CD14-positive monocyte (primary cell): ENCODE data around the gene HOXD4. TPM values are rescaled to one million over a fixed set of nuclear protein-coding genes. Genes with fewer than 3 reads are reported as not detected.

Experiments
- DNase-seq, 3 donors: peaks; one replicate each; pipeline ENCODE4 v3.0.0-alpha.2; 2011 to 2022
- H2AFZ ChIP-seq: 2 replicates; pipeline ENCODE4 v1.6.0; 2012; ENCODE audit warnings: mild to moderate bottlenecking, low read depth, low read length, inconsistent platforms; ENCODE audit not compliant: insufficient read depth, poor library complexity, severe bottlenecking
- H3K27ac ChIP-seq, 2 donors: 1 replicate in 1 of 2; 2 replicates in 1 of 2; pipeline ENCODE4 v1.5.1; 2012 to 2013; ENCODE audit warnings: low read length in 2 of 2, control low read depth in 1 of 2, inconsistent platforms in 1 of 2, low read depth in 1 of 2, mild to moderate bottlenecking in 1 of 2
- H3K27me3 ChIP-seq, 2 donors: one replicate each; pipeline versions ENCODE4 v1.6.0 to v1.6.1; 2011 to 2013; ENCODE audit warnings: low read length in 2 of 2; ENCODE audit not compliant: control insufficient read depth in 2 of 2, insufficient read depth in 2 of 2
- H3K36me3 ChIP-seq, 2 donors: replicated peaks in 1 of 2; 1 replicate in 1 of 2; 2 replicates in 1 of 2; pipeline versions ENCODE4 v1.5.1 to v1.6.1; 2012 to 2013; ENCODE audit warnings: low read length in 2 of 2, control low read depth in 1 of 2, inconsistent platforms in 1 of 2, mild to moderate bottlenecking in 1 of 2; ENCODE audit not compliant: insufficient read depth in 2 of 2, control insufficient read depth in 1 of 2
- H3K4me1 ChIP-seq, 2 donors: 1 replicate in 1 of 2; 2 replicates in 1 of 2; pipeline versions ENCODE4 v1.5.1 to v1.6.1; 2012 to 2013; ENCODE audit warnings: low read length in 2 of 2, control low read depth in 1 of 2, inconsistent platforms in 1 of 2, mild to moderate bottlenecking in 1 of 2, moderate library complexity in 1 of 2; ENCODE audit not compliant: insufficient read depth in 2 of 2, control insufficient read depth in 1 of 2
- H3K4me2 ChIP-seq: replicated peaks from 2 replicates; pipeline ENCODE3; 2012; ENCODE audit warnings: low read length, moderate library complexity, mild to moderate bottlenecking; ENCODE audit not compliant: poor library complexity, severe bottlenecking; ENCODE audit errors: extremely low read depth
- H3K4me3 ChIP-seq, 3 experiments: fragments of 200-600 bp in 1 of 3; sonication (generic) in 1 of 3; replicated peaks in 1 of 3; 1 replicate in 2 of 3; 2 replicates in 1 of 3; pipeline ENCODE4 v1.5.1; 2011 to 2013; ENCODE audit warnings: low read length in 3 of 3, mild to moderate bottlenecking in 3 of 3, control low read depth in 2 of 3, low read depth in 2 of 3, inconsistent platforms in 1 of 3, moderate library complexity in 1 of 3
- H3K79me2 ChIP-seq: 2 replicates; pipeline ENCODE4 v1.6.0; 2012; ENCODE audit warnings: mild to moderate bottlenecking, control low read depth, inconsistent platforms, low read length, moderate library complexity; ENCODE audit not compliant: insufficient read depth
- H3K9ac ChIP-seq: 2 replicates; pipeline ENCODE4 v1.6.0; 2017; ENCODE audit warnings: low read length, mild to moderate bottlenecking; ENCODE audit not compliant: insufficient read depth, poor library complexity, severe bottlenecking
- H3K9me3 ChIP-seq, 2 donors: replicated peaks in 1 of 2; 1 replicate in 1 of 2; 2 replicates in 1 of 2; pipeline versions ENCODE4 v1.5.1 to v1.6.1; 2012 to 2013; ENCODE audit warnings: low read length in 2 of 2, control low read depth in 1 of 2; ENCODE audit not compliant: control insufficient read depth in 1 of 2, insufficient read depth in 1 of 2
- H4K20me1 ChIP-seq: 2 replicates; pipeline ENCODE4 v1.6.0; 2012; ENCODE audit warnings: mild to moderate bottlenecking, low read length, control low read depth, moderate library complexity; ENCODE audit not compliant: insufficient read depth
- H3K27ac Mint-ChIP-seq, 7 donors: one replicate each; pipeline ENCODE4 v1.8.0; 2020; ENCODE audit warnings: mild to moderate bottlenecking in 7 of 7, mixed read lengths in 7 of 7, moderate library complexity in 6 of 7, inconsistent platforms in 2 of 7
- H3K27me3 Mint-ChIP-seq, 3 donors: one replicate each; pipeline ENCODE4 v1.8.0; 2021 to 2022; ENCODE audit warnings: low read depth in 3 of 3, mild to moderate bottlenecking in 3 of 3, mixed read lengths in 3 of 3, moderate library complexity in 3 of 3, inconsistent platforms in 1 of 3
- H3K36me3 Mint-ChIP-seq, 2 donors: one replicate each; pipeline ENCODE4 v1.8.0; 2020; ENCODE audit warnings: mixed read lengths in 2 of 2, inconsistent platforms in 1 of 2, mild to moderate bottlenecking in 1 of 2
- H3K4me1 Mint-ChIP-seq: one replicate; pipeline ENCODE4 v1.8.0; 2020; ENCODE audit warnings: mild to moderate bottlenecking, mixed read lengths
- H3K4me3 Mint-ChIP-seq, 2 donors: one replicate each; pipeline ENCODE4 v1.8.0; 2020; ENCODE audit warnings: mild to moderate bottlenecking in 2 of 2, mixed read lengths in 2 of 2, moderate library complexity in 1 of 2
- H3K9me3 Mint-ChIP-seq, 7 donors: one replicate each; pipeline ENCODE4 v1.8.0; 2020 to 2022; ENCODE audit warnings: mixed read lengths in 7 of 7, mild to moderate bottlenecking in 6 of 7, moderate library complexity in 6 of 7, inconsistent platforms in 2 of 7
- WGBS: methylation state at CpG from one replicate; pipeline ENCODE4 v1.1.5; 2013; ENCODE audit warnings: missing lambda C conversion rate; ENCODE audit not compliant: insufficient coverage; 5-methylcytosine and 5-hydroxymethylcytosine counted together
- intact Hi-C, 2 donors: fragments of 100-400 bp; cut with micrococcal nuclease; formaldehyde crosslinking; loops; one replicate each; pipeline versions ENCODE4 v1.15.0 to v1.15.1; 2023
- polyA plus RNA-seq, 3 donors: library from polyadenylated mRNA; depleted of rRNA in 1 of 3; unstranded in 2 of 3; stranded (reverse) in 1 of 3; fragments of 300-500 nt in 2 of 3; fragments of >200 nt in 1 of 3; fragmentation: Illumina TruSeq in 2 of 3; gene quantifications; 1 replicate in 2 of 3; 2 replicates in 1 of 3; pipeline ENCODE4 v1.2.3, GENCODE V29; 2012 to 2021
- TF ChIP-seq, protein P1 (sequence below): fragments of 200-600 bp; IDR thresholded peaks from one replicate; pipeline ENCODE4 v1.8.0; 2022; ENCODE audit warnings: antibody characterized with exemption, mild to moderate bottlenecking

The HOXD4 gene
- polyA plus RNA-seq, 3 donors, result not detected

DNA sequence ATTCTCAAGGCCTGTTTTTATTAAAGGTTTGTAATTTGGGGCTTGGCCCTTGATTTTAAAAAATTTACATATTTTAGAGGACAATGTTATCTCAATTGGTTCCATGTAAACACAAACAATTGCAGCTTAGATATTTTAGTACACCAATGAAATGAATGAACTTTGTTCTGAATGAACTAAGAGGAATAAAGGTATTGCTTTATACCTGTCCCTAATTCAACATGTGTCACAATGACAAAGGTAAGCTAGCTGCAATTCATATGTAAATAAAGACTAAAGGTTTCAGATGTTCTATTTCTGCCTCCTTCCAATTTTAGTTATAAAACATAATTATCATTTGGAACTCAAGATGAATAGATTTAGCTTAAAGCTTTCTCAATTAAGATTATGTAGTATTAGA is 48.6 kb downstream of the HOXD4 start:
- intact Hi-C loops, result no loop called here
- no peak for DNase-seq

DNA sequence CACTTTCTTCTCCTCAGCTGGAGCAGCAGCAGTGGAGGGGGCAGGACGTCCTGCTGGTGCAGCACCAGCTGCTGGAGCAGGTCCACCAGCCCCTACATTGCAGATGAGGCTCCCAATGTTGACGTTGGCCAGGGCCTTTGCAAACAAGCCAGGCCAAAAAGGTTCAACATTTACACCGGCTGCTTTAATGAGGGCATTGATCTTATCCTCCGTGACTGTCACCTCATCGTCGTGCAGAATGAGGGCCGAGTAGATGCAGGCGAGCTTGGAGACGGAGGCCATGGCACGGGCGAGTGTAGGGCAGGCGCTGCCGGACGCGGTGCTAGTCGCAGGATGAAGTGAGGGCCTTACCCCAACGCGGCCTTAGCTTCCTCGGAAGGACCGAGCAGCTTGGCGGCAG is 49.6 kb downstream of the HOXD4 start:
- no peak for DNase-seq
- Histone ChIP-seq H3K9me3 (no peaks in the 10 kb centered on the region), H3K4me1 (no peaks in the 10 kb centered on the region), H3K9ac (no peak overlapping the region), H3K4me3 (no peak overlapping the region), H3K79me2 (no peaks in the 10 kb centered on the region), H4K20me1 (no peaks in the 10 kb centered on the region), H2AFZ (no peak overlapping the region), H3K27me3 (peaks cover 7% of the 10 kb centered on the region in 2 donors), H3K36me3 (no peaks in the 10 kb centered on the region), H3K4me2 (no peak overlapping the region), H3K27ac (no peak overlapping the region)
- intact Hi-C loops, result no loop called here
- H3K4me1 Mint-ChIP-seq, result no peaks in the 10 kb centered on the region
- no peaks in the 10 kb centered on the region for H3K36me3 Mint-ChIP-seq
- peak overlapping the region in 1 of 2 donors; percentile 16 for H3K4me3 Mint-ChIP-seq
- peaks cover 0 to 9% (median 5%) of the 10 kb centered on the region in 7 donors for H3K9me3 Mint-ChIP-seq
- peaks cover 22 to 48% (median 45%) of the 10 kb centered on the region in 3 donors for H3K27me3 Mint-ChIP-seq
- 71% methylated on average over 18 of the region's 21 CpGs for WGBS
- H3K27ac Mint-ChIP-seq, result no peak overlapping the region
- TF ChIP-seq, protein P1, sequence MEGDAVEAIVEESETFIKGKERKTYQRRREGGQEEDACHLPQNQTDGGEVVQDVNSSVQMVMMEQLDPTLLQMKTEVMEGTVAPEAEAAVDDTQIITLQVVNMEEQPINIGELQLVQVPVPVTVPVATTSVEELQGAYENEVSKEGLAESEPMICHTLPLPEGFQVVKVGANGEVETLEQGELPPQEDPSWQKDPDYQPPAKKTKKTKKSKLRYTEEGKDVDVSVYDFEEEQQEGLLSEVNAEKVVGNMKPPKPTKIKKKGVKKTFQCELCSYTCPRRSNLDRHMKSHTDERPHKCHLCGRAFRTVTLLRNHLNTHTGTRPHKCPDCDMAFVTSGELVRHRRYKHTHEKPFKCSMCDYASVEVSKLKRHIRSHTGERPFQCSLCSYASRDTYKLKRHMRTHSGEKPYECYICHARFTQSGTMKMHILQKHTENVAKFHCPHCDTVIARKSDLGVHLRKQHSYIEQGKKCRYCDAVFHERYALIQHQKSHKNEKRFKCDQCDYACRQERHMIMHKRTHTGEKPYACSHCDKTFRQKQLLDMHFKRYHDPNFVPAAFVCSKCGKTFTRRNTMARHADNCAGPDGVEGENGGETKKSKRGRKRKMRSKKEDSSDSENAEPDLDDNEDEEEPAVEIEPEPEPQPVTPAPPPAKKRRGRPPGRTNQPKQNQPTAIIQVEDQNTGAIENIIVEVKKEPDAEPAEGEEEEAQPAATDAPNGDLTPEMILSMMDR, result no peak

More for the DNA sequence above, 48.6 kb downstream of the HOXD4 start:
- no peaks in the 10 kb centered on the region for H3K9me3 ChIP-seq
- Mint-ChIP-seq H3K27ac (no peak overlapping the region), H3K9me3 (peaks cover 0 to 9% (median 5%) of the 10 kb centered on the region in 7 donors), H3K27me3 (peaks cover 25 to 51% (median 42%) of the 10 kb centered on the region in 3 donors), H3K36me3 (no peaks in the 10 kb centered on the region), H3K4me3 (no peak overlapping the region), H3K4me1 (no peaks in the 10 kb centered on the region)
- no peak overlapping the region for H2AFZ ChIP-seq
- TF ChIP-seq, protein P1, result no peak
- no peaks in the 10 kb centered on the region for H3K79me2 ChIP-seq
- H3K9ac ChIP-seq, result no peak overlapping the region
- no peaks in the 10 kb centered on the region for H3K4me1 ChIP-seq
- no peak overlapping the region for H3K4me3 ChIP-seq
- no peaks in the 10 kb centered on the region for H3K36me3 ChIP-seq
- H3K27ac ChIP-seq, result no peak overlapping the region
- no peaks in the 10 kb centered on the region for H4K20me1 ChIP-seq
- H3K27me3 ChIP-seq, result peaks cover 7 to 10% of the 10 kb centered on the region in 2 donors
- H3K4me2 ChIP-seq, result no peak overlapping the region
